GM19099 (cell line): ENCODE measurements around the gene CDC73.

Experiments used
- POLR2A ChIP-seq: IDR thresholded peaks from 3 replicates; pipeline ENCODE4 v1.6.1; 2011; ENCODE audit warnings: low read depth; ENCODE audit not compliant: insufficient read length; ENCODE audit errors: extremely low read depth

CDC73 gene

GRCh38 chr1:193270996-193271395 lies 149.2 kb downstream of the CDC73 start:
- TF ChIP-seq POLR2A = no peak

DNA sequence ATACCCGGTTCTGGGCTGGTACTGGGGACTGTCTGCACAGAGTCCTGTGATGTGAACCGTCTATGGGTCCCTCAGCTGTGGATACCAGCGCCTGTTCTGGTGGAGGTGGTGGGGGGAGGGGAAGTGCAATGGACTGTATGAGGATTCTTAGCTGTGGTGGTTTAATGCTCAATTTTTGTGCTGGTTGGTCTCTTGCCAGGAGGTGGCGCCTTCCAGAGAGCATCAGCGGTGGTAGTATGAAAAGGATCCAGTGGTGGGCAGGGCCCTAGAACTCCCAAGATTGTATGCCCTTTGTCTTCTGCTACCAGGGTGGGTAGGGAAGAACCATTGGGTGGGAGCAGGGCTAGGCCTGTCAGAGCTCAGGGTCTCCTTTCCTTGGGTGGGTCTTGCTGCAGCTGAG lies 153.9 kb downstream of the CDC73 start:
- no peak for TF ChIP-seq POLR2A

DNA sequence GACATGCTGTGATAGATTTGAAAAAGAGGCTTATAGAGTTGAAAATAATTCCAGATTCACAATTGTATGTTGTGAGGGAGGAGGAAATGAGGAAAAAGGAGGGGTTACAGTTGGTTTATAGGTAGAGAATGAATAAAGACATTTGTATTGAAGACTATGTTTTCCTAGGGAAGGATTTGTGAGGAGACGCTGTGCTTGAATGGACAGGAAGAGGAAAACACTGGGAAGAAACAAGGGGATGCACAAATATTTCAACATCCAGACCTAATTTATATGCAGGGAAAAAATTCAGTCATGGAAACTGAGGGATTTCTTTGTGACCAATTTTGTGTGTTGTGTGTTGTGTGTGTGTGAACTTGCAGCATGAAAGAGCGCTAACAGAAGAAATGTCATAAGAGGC lies 157.1 kb downstream of the CDC73 start:
- no peak for TF ChIP-seq POLR2A

DNA sequence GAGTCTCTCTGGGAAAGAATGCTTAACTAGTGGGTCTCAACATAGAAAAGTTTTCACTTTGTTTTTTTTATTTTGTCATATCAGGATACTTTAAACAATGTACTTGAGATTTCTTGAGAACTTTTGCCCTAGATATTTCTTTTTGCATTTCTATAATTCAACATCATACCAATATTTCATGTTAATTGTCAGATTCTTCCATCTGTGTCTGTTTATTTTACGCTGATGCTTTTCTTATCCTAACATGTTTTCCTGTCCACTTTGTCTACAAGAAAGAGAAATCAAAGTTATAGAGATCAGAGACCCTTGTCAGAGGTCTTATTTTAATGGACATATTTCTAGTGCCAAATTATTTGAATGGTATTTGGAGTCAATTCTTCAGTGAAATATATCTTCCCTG lies 160.1 kb downstream of the CDC73 start:
- no peak for TF ChIP-seq POLR2A

DNA sequence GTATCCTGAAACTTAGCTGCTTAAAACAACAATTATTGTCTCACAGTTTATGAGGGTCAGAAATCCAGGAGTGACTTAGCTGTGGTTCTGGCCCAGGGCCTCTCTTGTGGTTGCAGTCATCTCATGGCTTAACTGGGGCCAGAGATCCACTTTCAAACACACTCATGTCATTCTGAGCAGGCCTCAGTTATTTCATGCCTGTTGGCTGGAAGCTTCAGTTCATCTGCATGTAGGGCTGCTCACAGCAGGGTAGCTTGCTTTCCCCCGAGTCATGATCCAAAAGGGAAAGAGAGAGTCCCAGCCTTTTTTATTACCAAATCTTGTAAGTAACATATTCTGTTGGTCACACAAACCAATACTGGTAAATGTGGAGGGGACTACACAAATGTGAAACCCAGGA lies 161.2 kb downstream of the CDC73 start:
- no peak for TF ChIP-seq POLR2A

DNA sequence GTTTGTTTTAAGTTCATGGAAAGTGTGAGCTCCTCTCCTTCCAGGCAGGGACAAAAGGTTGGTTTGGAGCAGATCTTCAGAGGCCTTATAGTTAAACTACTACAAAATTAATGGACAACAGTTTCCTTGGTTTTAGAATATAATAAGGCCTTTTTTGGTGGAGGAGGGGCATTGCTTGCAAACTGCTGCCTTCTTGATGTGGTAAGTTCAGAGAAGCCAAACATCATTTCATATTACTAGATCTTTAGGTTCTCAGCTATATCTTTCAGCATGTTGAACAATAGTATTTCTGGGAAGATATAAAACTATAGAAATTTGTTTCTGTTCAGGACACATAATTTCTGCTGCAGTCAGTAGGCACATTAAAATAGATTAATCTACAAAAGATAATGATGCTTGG lies 162.4 kb downstream of the CDC73 start:
- no peak for TF ChIP-seq POLR2A

DNA sequence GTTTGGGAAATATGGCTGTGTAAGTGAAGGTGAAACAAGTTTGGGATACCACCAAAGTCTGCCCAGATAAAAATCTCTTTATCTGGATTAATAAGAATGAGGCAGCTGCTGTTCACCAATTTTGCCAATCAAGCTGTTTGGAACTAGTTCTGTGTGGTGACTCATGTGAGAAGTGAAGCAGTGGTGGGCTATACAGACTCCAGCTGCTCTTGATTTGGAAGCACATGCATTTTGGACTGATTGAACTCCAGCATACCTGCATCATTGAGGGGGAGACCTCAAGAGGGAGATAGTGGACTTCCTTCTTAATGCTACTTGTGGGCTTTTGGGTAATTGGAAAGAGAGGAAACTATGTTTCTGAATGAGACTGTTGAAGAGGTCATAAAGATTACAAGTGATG lies 163.8 kb downstream of the CDC73 start:
- no peak for TF ChIP-seq POLR2A

DNA sequence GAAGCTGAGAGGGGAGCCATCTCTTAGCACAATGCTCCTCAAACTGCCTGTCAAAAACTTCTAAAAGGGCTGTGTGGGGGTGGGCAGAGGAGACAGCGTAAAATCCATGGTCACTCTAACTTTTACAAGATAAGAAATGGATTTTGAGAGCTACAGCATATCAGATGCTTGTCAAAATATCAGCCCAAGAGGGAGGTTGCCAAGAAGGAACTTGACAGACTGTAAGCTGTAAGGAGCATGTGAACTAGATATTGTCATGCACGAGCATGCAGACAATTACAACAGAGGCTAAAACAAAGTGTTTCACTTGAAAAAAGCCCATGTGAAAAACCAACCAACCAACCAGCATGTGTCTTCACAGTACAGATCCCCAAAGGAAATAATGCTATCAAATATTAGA lies 171.9 kb downstream of the CDC73 start:
- no peak for TF ChIP-seq POLR2A

GRCh38 chr1:193299038-193299437 lies 177.2 kb downstream of the CDC73 start:
- no peak for TF ChIP-seq POLR2A

- no peak for TF ChIP-seq POLR2A
Observed at GRCh38 chr1:193301746-193302145, 179.9 kb downstream of the CDC73 start.

DNA sequence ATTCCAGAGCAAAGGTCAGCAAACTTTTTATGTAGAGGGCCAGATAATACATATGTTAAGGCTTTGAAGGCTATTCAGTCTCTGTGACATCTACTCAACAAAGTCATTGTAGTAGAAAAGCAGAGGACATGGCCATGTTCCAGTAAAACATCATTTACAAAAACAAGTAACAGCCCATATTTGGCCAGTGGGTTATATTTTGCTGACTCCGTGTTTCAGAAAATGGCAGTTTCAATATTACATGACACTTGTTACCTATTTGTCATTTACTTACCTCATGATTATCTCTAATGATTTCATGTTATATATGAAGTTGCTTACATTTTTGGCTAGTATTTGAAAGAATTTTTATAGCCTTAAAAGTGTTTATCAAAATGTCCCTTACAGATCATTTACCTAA lies 182.0 kb downstream of the CDC73 start:
- no peak for TF ChIP-seq POLR2A
